CD4-positive, alpha-beta T cell treated with Interleukin-15 for 4 hours (primary cell): ENCODE data around the gene SMCR8.
"Not testable (repeated sequence)": the region's sequence is repeated elsewhere in the genome, so short reads cannot be mapped to it uniquely, and the experiment has no call there.

Experiments used
- DNase-seq: peaks from one replicate; pipeline ENCODE4 v3.0.0-alpha.2; 2020; ENCODE audit warnings: low spot score

SMCR8 gene, protein sequence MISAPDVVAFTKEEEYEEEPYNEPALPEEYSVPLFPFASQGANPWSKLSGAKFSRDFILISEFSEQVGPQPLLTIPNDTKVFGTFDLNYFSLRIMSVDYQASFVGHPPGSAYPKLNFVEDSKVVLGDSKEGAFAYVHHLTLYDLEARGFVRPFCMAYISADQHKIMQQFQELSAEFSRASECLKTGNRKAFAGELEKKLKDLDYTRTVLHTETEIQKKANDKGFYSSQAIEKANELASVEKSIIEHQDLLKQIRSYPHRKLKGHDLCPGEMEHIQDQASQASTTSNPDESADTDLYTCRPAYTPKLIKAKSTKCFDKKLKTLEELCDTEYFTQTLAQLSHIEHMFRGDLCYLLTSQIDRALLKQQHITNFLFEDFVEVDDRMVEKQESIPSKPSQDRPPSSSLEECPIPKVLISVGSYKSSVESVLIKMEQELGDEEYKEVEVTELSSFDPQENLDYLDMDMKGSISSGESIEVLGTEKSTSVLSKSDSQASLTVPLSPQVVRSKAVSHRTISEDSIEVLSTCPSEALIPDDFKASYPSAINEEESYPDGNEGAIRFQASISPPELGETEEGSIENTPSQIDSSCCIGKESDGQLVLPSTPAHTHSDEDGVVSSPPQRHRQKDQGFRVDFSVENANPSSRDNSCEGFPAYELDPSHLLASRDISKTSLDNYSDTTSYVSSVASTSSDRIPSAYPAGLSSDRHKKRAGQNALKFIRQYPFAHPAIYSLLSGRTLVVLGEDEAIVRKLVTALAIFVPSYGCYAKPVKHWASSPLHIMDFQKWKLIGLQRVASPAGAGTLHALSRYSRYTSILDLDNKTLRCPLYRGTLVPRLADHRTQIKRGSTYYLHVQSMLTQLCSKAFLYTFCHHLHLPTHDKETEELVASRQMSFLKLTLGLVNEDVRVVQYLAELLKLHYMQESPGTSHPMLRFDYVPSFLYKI

DNA sequence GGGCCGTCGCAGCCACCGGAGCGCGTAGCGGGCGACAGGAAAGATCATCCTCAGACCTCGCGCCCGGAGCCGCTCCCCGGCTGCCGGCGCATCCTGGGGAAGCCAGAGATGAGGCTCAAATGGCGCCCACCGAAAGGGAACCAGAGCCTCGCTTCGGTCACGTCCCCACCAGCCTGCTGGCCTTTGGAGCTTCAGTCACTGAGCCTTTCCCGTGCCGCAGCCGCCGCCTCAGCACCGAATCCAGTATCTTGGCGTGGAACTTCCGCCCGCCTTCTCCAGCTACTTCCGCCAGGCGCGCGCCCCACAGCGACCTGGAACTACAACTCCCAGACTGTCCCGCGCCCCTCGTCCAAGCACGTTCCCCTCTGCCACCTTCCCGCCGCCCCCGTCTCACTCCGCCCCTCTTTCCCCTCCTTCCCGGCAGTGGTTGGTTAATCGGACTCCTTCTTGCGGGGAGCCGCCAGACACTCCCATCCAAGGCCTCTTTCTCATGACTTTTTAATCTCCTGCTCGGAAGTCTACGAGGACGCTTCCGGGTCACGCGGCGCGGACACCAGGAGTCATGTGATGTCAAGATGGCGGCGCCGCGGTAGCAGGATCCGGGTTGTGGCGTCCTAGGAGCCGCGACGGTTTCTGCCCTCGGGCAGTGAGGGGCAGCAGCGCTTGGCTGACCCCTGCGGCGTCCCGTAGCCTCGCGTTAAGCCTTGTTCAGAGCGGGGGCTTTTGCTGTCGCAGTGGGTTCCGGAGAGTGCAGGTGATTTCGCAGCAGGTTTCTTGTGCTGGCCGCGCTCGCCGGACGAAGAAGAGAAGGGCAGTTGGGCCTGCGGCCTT lies at the start of gene SMCR8, which contains the start of gene TOP3A:
Gene SMCR8 (plus strand): TSS at position 563 of the 831 bp plus-strand sequence. CDS start 497 bp downstream, outside the sequence.
Gene TOP3A (minus strand): TSS at position 264 of the 831 bp plus-strand sequence. CDS start 216 bp downstream, at position 48.
- DNase-seq: peak; percentile 97

DNA sequence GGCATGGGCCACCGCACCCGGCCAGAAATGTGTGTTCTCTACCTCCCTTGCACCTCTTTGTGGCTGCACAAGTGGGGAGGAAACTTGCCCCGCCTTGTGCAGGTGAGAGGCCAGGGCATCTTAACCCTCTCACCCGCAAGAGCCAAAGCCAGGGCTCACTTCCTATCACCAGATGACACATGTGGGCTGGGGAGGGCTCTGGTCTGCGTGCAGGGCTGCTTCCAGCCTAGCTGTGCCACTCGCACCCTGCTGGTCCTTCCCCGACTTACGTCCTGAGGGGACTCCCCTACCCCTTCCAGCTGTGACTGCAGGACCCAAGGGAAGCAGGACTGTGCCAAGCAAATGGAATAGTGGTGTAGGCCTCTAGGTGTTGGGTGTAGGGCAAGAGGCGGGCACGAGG lies 47.7 kb upstream of the SMCR8 start:
- no peak for DNase-seq

DNA sequence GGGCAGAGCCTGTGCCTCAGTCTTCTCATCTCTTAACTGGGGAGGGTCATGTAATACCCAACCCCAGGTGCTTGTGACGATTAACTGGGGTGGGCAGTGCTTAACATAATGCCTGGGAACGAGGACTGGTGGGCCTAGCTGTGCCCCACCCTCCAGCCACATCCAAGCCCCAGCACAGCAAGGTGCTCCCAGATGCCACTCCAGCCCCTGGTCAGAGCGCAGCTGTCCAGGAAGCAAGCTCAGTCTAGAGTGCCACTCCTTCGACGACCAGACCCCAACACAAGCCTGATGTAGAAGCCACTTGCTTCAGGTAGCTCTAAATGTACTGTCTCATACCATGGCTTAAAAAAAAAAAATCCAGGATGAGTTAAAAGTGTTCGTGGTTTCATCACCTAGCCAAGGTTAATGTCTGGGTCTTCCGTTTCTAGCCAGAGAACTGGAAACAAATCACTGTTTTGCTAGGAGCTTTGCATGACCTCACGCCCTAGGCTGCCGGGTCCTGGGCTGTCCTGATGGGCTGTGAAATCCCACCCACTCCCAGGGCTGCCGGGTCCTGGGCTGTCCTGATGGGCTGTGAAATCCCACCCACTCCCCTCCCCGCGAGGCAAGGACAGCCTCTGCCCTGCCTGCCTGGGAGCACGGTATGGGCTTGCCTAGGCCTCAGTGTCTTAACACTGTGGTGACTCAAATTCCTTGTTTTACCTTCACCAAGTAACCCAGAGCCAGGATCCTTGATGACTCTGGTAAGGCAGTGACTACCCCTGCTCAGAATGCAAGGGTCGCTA lies 47.0 kb upstream of the SMCR8 start:
- DNase-seq: no peak

DNA sequence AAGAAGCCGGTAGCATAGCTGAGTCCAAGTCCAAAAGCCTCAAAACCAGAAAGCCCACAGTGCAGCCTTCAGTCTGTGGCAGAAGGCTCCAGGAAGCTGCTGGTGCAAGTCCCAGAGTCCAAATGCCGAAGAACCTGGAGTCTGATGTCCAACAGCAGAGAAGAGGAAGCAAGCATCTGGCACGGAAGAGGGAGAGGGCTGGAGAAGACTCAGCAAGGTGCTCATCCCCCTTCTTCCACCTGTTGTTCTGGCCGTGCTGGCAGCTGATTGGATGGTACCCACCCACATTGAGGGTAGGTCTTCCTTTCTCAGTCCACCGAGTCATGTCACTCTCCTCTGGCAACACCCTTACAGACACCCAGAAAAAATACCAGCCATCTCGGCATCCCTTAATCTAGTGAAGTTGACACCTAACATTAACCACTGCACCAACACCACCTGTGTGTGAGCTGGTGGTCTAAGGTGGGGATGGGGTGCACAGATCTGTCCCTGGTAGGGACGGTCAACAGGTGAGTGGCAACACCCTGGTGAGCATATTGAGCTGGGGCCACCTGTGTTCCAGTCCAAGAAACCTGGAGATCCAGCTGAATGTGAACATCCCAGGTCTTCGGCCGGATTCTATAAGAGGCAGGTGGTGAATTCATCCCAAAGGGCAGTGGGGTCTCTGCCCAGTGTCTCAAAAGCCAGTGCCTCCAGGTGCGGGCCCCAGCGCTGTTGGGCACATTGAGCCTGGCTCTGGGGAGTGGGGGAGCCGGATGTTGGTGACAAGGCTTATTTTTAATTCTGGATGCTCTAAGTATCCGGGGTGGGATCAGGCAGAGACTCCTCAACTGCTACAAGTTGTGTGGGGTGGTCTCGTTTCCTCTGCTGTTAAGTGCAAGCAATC lies 44.8 kb upstream of the SMCR8 start:
- no peak for DNase-seq

DNA sequence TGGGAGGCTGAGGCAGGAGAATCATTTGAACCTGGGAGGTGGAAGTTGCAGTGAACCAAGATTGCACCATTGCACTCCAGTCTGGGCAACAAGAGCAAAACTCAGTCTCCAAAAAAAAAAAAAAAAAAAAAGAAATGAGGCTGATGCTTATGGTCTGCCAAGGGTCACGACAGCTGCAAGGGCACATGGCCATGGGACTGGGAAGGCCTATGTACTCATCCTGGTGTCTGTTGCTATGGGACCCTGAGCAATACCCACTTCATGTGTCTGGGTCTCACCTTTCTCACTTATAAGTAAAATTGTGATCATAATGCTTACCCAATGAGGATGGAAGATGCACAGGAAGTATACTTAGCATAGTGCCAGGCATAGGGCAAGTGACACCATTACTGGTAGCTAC lies 38.0 kb upstream of the SMCR8 start:
- DNase-seq: no peak

DNA sequence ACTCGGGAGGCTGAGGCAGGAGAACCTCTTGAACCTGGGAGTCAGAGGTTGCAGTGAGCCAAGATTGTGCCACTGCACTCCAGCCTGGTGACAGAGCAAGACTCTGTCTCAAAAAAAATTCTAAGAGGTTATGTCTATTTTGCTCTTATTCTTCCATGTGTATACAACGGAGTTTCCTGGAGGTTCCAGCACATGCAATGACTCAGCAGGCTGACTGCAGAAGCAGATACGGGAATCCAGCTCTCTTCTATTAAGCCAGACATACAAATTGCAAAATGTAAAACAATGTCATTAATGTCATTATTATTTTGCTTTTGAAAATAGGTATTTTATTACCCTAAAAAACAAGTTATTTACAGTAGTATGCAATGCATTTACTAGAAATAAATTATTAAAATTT lies 36.2 kb upstream of the SMCR8 start:
- no peak for DNase-seq

DNA sequence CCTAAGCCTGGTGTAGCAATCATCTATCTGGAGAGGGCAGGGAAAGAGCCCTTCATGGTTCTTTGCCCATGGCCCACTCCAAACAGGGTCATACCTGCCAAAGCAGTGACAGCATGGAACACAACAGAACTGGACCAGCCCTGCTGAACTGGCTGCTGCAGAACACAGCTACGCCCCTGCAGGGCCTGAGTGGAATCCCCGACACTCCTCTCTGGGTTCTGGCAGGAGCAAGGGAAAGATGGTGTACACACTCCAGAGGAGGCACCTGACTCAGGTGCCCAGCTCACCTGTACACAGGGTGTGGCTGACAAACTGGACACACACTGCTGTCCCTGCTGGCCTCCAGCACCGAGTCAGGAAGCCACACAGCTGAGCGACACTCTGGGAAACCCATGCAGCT lies 34.8 kb upstream of the SMCR8 start:
- DNase-seq: no peak

DNA sequence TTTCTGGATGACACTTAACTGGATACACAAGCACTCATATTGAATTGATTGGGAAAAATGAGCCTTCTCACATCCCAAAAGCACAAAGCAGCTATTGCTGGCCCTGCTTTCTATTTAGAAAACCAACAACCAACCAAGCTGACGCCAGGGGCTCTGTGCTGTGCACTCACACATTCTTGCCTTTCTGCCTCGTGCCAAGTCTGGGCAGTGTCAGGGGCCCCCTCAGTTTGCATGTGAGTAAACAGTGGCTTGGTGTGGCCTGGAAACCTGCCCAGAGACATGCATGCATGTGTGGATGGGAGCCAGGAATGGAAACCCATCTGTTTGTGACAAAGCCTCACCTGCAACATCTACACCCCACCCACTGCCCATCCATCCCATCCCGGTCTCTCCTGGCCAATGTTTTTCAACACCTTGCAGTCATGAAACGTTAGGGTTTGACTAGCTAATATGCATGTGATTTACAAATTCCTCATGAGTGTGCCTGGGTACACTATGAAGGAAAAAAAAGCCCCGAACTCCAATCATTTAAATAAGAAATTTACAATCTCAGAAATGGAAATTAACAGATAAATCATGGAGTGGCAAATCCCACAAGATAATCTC lies 34.2 kb upstream of the SMCR8 start:
- no peak for DNase-seq

DNA sequence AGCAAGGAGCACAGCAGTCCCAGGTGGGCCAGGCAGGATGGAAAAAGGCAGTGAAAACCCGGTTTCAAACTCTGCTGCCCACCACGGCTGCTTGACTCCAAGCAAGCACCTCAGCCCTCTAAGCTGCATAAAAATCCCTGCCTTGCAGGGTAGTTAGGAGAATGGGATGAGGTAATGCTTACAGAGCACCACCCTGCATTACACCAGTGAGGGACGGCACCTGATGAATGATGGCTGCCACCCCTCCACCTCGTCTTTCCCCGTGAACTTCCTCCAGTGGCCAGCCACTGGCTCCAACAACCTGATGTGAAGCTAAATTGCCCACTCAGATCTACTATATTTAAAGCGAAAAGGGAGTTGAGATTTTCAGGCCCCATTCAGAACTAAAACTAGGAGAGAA lies 33.3 kb upstream of the SMCR8 start:
- DNase-seq: no peak

DNA sequence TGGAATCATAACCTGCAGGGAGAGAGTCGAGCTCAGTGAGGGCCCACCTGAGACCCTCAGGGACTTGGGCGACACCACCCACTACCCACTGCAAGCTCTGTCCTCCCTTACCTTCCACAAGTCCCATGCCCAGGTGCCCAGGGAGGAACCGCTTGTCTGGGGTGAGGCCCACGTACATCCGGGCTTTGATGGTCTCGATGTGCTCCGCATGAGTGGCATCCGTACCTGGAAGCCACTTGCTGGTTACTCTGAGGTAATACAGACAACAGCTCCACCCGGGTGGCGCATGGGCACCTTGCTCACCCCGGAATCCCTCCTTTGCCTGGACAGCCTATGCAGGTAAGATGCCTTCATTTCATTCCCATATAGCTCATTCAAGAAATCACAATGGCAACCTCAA lies 29.8 kb upstream of the SMCR8 start:
- DNase-seq: no peak

DNA sequence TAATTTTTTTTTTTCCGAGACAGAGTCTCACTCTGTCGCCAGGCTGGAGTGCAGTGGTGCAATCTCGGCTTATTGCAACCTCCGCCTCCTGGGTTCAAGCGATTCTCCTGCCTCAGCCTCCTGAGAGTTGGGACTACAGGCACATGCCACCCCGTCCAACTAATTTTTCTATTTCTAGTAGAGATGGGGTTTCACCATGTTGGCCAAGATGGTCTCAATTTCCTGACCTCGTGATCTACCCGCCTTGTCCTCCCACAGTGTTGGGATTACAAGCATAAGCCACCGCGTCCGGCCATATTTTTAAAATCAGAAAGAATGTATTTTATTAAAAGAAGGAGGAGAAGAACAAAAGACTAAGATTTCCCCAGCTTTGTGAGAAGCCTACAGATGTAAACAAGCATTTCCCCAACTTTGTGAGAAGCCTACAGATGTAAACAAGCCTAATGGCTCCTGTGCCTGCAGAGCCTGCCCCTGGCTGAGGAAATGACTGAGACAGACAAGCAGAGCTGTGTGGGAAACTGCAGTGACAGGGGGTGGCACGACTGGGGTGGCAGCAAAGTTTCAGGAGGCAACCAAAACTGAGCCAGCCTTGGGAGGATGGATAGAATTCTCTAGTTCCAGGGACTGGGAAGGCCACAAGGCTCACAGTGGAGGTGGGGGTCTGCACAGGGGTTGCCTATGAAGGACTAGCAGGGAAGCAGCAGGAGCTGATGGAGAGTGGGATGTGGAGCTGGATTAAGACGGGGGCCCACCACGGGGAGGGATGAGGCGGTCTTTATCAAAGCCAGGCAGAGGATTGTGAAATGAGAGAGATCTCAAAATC lies 23.2 kb upstream of the SMCR8 start:
- no peak for DNase-seq

DNA sequence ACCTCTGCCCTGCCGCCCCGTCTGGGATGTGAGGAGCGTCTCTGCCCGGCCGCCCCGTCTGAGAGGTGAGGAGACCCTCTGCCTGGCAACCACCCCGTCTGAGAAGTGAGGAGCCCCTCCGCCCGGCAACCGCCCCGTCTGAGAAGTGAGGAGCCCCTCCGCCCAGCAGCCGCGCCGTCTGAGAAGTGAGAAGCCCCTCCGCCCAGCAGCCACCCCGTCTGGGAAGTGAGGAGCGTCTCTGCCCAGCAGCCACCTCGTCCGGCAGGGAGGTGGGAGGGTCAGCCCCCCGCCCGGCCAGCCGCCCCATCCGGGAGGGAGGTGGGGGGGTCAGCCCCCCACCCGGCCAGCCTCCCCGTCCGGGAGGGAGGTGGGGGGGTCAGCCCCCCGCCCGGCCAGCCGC lies 17.0 kb upstream of the SMCR8 start:
- DNase-seq: not testable (repeated sequence)

DNA sequence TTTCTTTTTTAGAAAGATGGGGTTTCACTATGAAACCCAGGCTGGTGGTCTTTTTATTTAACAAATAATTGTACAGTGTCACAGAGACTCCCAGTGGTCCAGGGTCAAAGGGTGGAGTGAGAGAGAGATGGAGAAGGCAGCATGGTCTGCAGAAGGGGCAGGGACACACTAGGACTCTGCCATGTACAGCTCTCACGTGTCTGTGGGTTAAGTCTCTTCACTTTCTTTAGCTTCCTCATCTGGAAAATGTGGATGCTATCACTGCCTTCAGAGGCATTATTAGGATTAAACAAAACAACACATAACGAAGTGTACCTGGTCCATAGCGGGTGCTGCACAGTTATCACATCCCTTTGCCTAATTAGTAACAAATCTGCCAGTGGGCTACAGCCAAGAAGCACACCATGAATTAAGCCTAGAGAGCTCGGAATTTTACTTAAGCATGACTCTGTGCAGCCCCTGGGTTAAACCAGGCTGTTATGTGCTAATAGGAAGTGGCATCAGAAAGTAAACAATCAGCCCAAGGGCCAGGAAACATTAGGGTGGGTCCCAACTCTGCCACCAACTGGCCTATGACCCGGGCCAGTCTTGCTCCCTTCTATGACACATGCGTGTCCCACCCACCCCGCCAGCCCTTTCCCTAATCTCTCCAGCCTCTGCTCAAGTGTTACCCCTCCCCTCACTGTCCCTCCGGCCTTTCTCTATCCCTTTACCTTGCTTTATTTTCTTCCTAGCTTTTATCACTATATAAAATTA lies 14.2 kb upstream of the SMCR8 start:
- no peak for DNase-seq

DNA sequence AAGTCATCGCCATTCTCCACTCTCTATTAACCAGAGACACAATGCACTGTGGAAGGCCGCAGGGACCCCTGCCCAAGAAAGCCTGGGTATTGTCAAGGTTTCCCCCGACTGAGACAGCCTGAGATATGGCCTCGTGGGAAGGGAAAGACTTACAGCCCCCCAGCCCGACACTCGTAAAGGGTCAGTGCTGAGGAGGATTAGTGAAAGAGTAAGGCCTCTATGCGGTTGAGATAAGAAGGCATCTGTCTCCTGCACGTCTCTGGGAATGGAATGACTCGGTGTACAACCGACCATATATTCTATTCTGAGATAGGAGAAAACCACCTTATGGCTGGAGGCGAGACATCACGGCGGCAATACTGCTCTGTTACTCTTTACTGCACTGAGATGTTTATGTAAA lies 11.9 kb upstream of the SMCR8 start:
- not testable (repeated sequence) for DNase-seq

DNA sequence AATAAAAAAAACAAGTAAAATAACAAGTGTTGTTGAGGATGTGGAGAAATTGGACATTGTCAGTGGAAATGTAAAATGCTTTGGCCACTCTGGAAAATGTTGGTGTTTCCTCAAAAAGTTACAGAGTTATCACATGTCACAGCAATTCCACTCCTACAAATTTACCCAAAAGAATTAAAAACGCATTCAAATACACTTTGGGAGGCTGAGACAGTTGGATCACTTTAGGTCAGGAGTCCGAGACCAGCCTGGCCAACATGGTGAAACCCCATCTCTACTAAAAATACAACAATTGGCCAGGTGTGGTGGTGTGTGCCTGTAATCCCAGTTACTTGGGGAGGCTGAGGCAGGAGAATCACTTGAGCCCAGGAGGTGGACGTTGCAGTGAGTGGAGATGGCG lies 5.9 kb upstream of the SMCR8 start:
- no peak for DNase-seq

DNA sequence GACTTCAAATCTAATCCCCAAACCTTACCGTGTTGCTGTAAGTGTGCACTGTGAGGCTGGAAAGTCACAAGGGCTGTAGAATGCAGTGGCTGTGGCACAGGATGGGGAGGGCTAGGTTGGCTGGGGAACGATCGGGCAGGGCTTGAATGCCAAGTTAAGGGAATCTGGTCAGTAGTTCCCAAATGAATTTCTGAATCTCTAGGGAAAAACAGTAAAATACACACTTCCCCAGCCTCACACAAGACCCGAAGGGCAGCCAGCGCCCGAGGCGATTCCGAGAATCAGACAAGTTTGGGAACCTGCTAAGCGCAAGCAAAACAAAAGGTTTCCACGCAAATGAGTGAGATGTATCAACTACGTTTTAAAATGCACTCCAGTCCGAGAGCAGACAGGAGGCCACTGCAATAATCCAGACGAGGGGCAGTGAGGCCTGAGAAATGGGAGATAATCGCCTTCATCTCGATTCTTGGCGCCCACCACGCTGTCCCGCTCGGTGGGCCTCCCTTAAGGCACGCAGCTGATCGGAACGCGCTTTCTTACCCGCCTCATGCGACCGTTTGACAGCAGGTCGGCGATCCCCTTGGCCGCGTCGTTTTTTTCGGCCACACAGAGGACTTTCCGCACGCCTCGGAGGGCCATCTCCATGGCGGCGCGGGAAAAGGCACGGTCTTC lies 898 bp upstream of the SMCR8 start:
- no peak for DNase-seq

DNA sequence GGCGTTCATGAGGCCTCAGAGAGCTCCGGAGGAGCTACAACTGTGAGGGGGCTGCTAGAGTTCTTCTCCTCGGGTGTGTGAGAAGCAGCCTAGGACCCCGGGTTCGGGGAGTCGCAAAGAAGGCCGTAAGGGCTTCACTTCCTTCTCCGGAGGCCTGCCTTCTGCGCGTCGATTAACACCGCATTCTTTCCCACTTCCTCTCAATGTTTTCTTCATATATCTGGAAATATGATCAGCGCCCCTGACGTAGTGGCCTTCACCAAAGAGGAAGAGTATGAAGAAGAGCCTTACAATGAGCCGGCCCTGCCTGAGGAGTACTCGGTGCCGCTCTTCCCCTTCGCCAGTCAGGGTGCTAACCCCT lies 449 bp downstream of the SMCR8 start:
- peak; percentile 20 for DNase-seq

DNA sequence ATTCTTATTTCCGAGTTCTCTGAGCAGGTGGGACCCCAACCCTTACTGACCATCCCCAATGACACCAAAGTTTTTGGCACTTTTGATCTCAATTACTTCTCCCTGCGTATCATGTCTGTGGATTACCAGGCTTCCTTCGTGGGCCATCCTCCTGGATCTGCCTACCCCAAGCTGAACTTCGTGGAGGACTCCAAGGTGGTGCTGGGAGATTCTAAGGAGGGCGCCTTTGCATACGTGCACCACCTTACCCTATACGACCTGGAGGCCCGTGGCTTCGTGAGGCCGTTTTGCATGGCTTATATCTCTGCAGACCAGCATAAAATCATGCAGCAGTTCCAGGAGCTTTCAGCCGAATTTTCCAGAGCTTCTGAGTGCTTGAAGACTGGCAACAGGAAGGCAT lies 868 bp downstream of the SMCR8 start:
- DNase-seq: no peak
